ENCODE data around the gene MAST4.

Gene MAST4

GRCh38 chr5:67032921-67033664 is 436.9 kb downstream of the MAST4 start:
- DNase-seq = no peak

GRCh38 chr5:67033880-67034651 is 437.9 kb downstream of the MAST4 start:
- no peak for DNase-seq

GRCh38 chr5:67035098-67035740 is 439.0 kb downstream of the MAST4 start:
- DNase-seq = no peak

- no peak for DNase-seq
These were observed 441.0 kb downstream of the MAST4 start for GRCh38 chr5:67037171-67037570.

- DNase-seq = no peak
These were observed 442.8 kb downstream of the MAST4 start for GRCh38 chr5:67038817-67039603.

GRCh38 chr5:67042176-67043003 is 446.2 kb downstream of the MAST4 start:
- DNase-seq = no peak

- no peak for DNase-seq
These were observed 447.8 kb downstream of the MAST4 start for GRCh38 chr5:67043796-67044511.

GRCh38 chr5:67045816-67046740 is 449.9 kb downstream of the MAST4 start:
- no peak for DNase-seq

GRCh38 chr5:67047160-67047559 is 451.0 kb downstream of the MAST4 start:
- DNase-seq = peak in 22 of 56 donors; percentile 2 to 37 (median 13)

- no peak for DNase-seq
These were observed 451.4 kb downstream of the MAST4 start for GRCh38 chr5:67047616-67048015.

- DNase-seq = no peak
These were observed 453.9 kb downstream of the MAST4 start for GRCh38 chr5:67050125-67050524.

GRCh38 chr5:67050635-67051034 is 454.4 kb downstream of the MAST4 start:
- DNase-seq = no peak

- no peak for DNase-seq
These were observed 455.0 kb downstream of the MAST4 start for GRCh38 chr5:67051164-67051563.

GRCh38 chr5:67052034-67052433 is 455.8 kb downstream of the MAST4 start:
- DNase-seq = no peak

GRCh38 chr5:67053229-67053628 is 457.0 kb downstream of the MAST4 start:
- no peak for DNase-seq

GRCh38 chr5:67058998-67059743 is 463.0 kb downstream of the MAST4 start:
- DNase-seq = no peak

GRCh38 chr5:67059744-67060490 is 463.7 kb downstream of the MAST4 start:
- DNase-seq = no peak

Measured in amygdala (tissue), 56 donors.